Osteoblast (primary cell): ENCODE data around the gene INPP5F. TPM values are rescaled to one million over a fixed set of nuclear protein-coding genes. Genes with fewer than 3 reads are reported as not detected.
A peak's percentile ranks its signal among the peaks of the same experiment; 100 is the strongest.
"Not testable (repeated sequence)": the region's sequence is repeated elsewhere in the genome, so short reads cannot be mapped to it uniquely, and the experiment has no call there.

ENCODE experiments used
- DNase-seq: peaks from one replicate; pipeline ENCODE4 v3.0.0; 2011; ENCODE audit warnings: low spot score, mixed read lengths; ENCODE audit not compliant: insufficient read length; ENCODE audit errors: missing footprints
- H2AFZ ChIP-seq: 2 replicates; pipeline ENCODE4 v1.6.0; 2011; ENCODE audit warnings: mild to moderate bottlenecking, low read length
- H3K27ac ChIP-seq: 2 replicates; pipeline ENCODE4 v1.5.1; 2011; ENCODE audit warnings: mild to moderate bottlenecking, low read depth, low read length, moderate library complexity
- H3K27me3 ChIP-seq: 2 replicates; pipeline ENCODE4 v1.6.0; 2012; ENCODE audit warnings: mild to moderate bottlenecking, control low read depth, inconsistent platforms, low read length, moderate library complexity; ENCODE audit not compliant: insufficient read depth
- H3K36me3 ChIP-seq: 2 replicates; pipeline ENCODE4 v1.5.1; 2011; ENCODE audit warnings: mild to moderate bottlenecking, low read length, control low read depth, moderate library complexity; ENCODE audit not compliant: insufficient read depth
- H3K4me1 ChIP-seq: 2 replicates; pipeline ENCODE4 v1.5.1; 2011; ENCODE audit warnings: mild to moderate bottlenecking, low read length, control low read depth, moderate library complexity; ENCODE audit not compliant: insufficient read depth
- H3K4me2 ChIP-seq: 2 replicates; pipeline ENCODE4 v1.6.0; 2011; ENCODE audit warnings: mild to moderate bottlenecking, low read length; ENCODE audit not compliant: insufficient read depth
- H3K4me3 ChIP-seq: fragments of 200-600 bp; sonication (generic); 3 replicates; pipeline ENCODE4 v1.5.1; 2012; ENCODE audit warnings: mild to moderate bottlenecking, low read length, inconsistent platforms; ENCODE audit not compliant: insufficient read depth
- H3K79me2 ChIP-seq: 2 replicates; pipeline ENCODE4 v1.6.0; 2012; ENCODE audit warnings: mild to moderate bottlenecking, low read length, control low read depth, inconsistent platforms; ENCODE audit not compliant: insufficient read depth
- H3K9me3 ChIP-seq: 2 replicates; pipeline ENCODE4 v1.5.1; 2011; ENCODE audit warnings: low read depth, low read length, control low read depth
- H4K20me1 ChIP-seq: 2 replicates; pipeline ENCODE4 v1.6.0; 2012; ENCODE audit warnings: mild to moderate bottlenecking, low read length, control low read depth; ENCODE audit not compliant: insufficient read depth
- total RNA-seq: library from RNA; depleted of rRNA; stranded (reverse); fragments of >200 nt; gene quantifications from 2 replicates; pipeline ENCODE4 v1.2.3, GENCODE V29; 2012
- TF ChIP-seq, protein P1 (sequence below): IDR thresholded peaks from 2 replicates; pipeline ENCODE4 v1.5.1; 2011; ENCODE audit warnings: mild to moderate bottlenecking, low read depth, low read length, moderate library complexity; ENCODE audit errors: extremely low read depth

The INPP5F gene
- total RNA-seq, 1 donor: 10.9 TPM

DNA sequence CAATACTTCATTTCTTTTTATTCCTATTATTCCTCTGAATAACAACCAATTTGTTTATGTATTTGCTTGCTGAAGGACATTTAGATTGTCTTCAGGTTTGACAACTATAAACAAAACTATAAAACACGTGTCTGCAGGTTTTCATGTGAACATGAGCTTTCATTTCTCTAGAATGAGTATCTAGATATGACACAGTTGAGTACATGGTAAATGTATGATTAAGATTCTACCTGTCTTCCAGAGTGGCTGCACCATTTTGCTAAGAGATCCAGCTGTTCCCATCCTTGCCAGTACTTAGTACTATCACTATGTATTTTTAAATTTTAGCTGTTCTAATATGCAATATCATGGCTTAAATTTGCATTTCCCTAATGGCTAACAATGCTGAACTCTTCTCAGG is 136.7 kb downstream of the INPP5F start:
- H3K4me3 ChIP-seq: no peak overlapping the region
- no peak for DNase-seq
- no peak overlapping the region for H3K4me2 ChIP-seq
- no peaks in the 10 kb centered on the region for H3K9me3 ChIP-seq
- H3K4me1 ChIP-seq: no peaks in the 10 kb centered on the region
- no peak overlapping the region for H2AFZ ChIP-seq
- H3K27me3 ChIP-seq: no peaks in the 10 kb centered on the region
- H4K20me1 ChIP-seq: peaks cover 25% of the 10 kb centered on the region
- H3K79me2 ChIP-seq: peaks cover 90% of the 10 kb centered on the region
- TF ChIP-seq, protein P1, sequence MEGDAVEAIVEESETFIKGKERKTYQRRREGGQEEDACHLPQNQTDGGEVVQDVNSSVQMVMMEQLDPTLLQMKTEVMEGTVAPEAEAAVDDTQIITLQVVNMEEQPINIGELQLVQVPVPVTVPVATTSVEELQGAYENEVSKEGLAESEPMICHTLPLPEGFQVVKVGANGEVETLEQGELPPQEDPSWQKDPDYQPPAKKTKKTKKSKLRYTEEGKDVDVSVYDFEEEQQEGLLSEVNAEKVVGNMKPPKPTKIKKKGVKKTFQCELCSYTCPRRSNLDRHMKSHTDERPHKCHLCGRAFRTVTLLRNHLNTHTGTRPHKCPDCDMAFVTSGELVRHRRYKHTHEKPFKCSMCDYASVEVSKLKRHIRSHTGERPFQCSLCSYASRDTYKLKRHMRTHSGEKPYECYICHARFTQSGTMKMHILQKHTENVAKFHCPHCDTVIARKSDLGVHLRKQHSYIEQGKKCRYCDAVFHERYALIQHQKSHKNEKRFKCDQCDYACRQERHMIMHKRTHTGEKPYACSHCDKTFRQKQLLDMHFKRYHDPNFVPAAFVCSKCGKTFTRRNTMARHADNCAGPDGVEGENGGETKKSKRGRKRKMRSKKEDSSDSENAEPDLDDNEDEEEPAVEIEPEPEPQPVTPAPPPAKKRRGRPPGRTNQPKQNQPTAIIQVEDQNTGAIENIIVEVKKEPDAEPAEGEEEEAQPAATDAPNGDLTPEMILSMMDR: no peak
- no peaks in the 10 kb centered on the region for H3K36me3 ChIP-seq
- no peak overlapping the region for H3K27ac ChIP-seq

DNA sequence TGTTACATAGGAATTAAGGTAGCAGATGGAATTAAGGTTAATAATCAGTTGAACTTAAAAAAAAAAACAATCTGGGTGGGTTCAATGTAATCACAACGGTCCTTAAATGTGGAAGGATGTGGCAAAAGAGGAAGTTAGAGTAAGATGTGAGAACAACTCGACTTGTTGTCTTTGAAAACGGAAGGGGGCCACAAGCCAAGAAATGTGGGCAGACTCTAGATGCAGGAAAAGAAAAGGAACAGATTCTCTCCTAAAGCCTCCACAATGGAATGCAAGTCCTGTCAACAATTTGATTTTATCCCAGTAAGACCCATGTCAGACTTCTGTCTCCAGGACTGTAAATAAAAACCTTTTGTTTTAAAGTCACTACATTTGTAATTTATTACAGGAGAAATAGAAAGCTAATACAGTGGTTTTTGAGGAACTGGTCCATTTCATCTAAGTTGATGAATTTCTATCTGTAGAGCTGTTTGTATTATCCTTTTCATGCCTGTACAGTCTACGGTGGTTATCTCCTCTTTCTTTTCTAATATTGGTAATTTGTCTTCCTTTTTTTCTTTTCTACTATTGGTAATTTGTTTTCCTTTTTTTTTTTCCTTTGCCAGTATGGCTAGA is 138.2 kb downstream of the INPP5F start:
- Histone ChIP-seq H4K20me1 (peaks cover 29% of the 10 kb centered on the region), H3K4me2 (no peak overlapping the region), H3K4me1 (no peaks in the 10 kb centered on the region), H3K27ac (no peak overlapping the region), H3K4me3 (no peak overlapping the region), H2AFZ (no peak overlapping the region), H3K79me2 (peaks cover 96% of the 10 kb centered on the region), H3K27me3 (no peaks in the 10 kb centered on the region), H3K36me3 (no peaks in the 10 kb centered on the region), H3K9me3 (no peaks in the 10 kb centered on the region)
- no peak for DNase-seq
- TF ChIP-seq, protein P1: no peak

DNA sequence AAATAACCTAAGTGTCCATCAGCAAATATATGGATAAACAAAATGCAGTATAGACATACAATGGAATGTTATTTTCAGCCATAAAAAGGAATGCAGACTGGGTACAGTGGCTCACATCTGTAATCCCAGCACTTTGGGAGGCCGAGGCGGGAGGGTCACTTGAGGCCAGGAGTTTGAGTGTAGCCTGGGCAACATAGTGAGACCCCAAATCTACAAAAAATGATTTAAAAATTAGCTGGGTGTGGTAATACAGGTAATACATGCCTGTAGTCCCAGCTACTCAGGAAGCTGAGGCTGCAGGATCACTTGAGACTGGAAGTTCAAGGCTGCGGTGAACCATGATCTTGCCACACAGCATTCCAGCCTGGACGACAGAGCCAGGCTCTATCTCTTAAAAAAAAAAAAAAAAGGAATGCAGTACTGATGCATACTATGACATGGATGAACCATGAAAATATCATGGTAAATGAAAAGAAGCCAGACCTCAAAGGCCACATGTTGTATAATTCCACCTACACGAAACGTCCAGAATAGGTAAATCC is 139.9 kb downstream of the INPP5F start:
- DNase-seq: no peak
- no peaks in the 10 kb centered on the region for H3K9me3 ChIP-seq
- H4K20me1 ChIP-seq: peaks cover 27% of the 10 kb centered on the region
- H3K79me2 ChIP-seq: peaks cover 96% of the 10 kb centered on the region
- no peak overlapping the region for H3K27ac ChIP-seq
- no peaks in the 10 kb centered on the region for H3K36me3 ChIP-seq
- no peak overlapping the region for H3K4me3 ChIP-seq
- no peak overlapping the region for H2AFZ ChIP-seq
- H3K27me3 ChIP-seq: no peaks in the 10 kb centered on the region
- H3K4me2 ChIP-seq: no peak overlapping the region
- TF ChIP-seq, protein P1: no peak
- no peaks in the 10 kb centered on the region for H3K4me1 ChIP-seq

DNA sequence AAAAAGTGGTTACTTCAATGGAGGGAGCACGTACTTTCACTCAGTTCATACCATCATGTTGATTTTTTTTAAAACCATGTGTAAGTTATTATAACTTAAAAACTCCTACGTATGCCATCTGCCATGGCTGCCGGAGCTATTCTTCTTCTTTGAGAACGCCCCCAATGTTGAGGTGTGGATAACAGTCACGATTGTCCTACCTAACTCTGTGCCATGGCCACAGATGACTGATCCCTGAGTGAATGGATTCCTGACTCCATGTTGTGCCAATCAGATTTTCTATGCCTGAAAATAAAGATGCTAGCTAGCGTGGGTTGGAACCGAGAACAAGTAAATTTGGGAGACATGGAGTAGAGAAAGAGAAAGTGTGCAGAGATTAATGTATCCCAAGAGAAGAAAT is 141.5 kb downstream of the INPP5F start:
- no peak overlapping the region for H2AFZ ChIP-seq

DNA sequence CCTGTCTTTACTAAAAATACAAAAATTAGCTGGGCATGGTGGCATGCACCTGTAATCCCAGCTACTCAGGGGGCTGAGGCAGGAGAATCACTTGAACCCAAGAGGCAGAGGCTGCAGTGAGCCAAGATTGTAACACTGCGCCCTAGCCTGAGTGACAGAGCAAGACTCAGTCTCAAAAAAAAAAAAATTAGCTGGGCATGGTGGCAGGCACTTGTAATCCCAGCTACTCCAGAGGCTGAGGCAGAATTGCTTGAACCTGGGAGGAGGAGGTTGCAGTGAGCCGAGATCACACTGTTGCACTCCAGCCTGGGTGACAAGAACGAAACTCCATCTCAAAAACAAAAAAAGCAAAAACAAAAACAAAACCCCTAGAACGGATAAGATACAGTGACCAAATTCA is 143.5 kb downstream of the INPP5F start:
- not testable (repeated sequence) for DNase-seq, H3K4me2 ChIP-seq, H3K27me3 ChIP-seq, H3K9me3 ChIP-seq, H3K27ac ChIP-seq, H3K4me3 ChIP-seq, H3K36me3 ChIP-seq, H2AFZ ChIP-seq
- Histone ChIP-seq H3K4me1 (peaks cover 16% of the 10 kb centered on the region), H4K20me1 (peaks cover 30% of the 10 kb centered on the region), H3K79me2 (peaks cover 78% of the 10 kb centered on the region)

More for the DNA sequence above, 141.5 kb downstream of the INPP5F start:
- Histone ChIP-seq H4K20me1 (peaks cover 30% of the 10 kb centered on the region), H3K4me3 (no peak overlapping the region), H3K36me3 (no peaks in the 10 kb centered on the region), H3K4me2 (peak overlapping the region; percentile 52), H3K9me3 (no peaks in the 10 kb centered on the region), H3K27ac (no peak overlapping the region), H3K27me3 (no peaks in the 10 kb centered on the region), H3K79me2 (peaks cover 96% of the 10 kb centered on the region), H3K4me1 (peaks cover 9% of the 10 kb centered on the region)
- no peak for DNase-seq
- TF ChIP-seq, protein P1: no peak
